ENCODE measurements around the gene ITGAX.

The ITGAX gene

GRCh38 chr16:31429796-31430195 lies 74.8 kb downstream of the ITGAX start:
- no peak overlapping the region for H3K4me3 ChIP-seq (replicated peaks; ENCODE audit: insufficient read depth, low read length)
- H3K27me3 ChIP-seq (ENCODE audit: insufficient read depth, poor library complexity, severe bottlenecking) = no peaks in the 10 kb centered on the region
- TF ChIP-seq GABPA (IDR thresholded peaks at IDR 0.05; ENCODE audit: low read depth) = no peak
- no peak for TF ChIP-seq SPI1 (IDR thresholded peaks at IDR 0.05; ENCODE audit: borderline replicate concordance, low read depth)
- no peak for TF ChIP-seq CTCF (IDR thresholded peaks at IDR 0.05; ENCODE audit: insufficient read depth, low read length)
- TF ChIP-seq POLR2AphosphoS5 (IDR thresholded peaks at IDR 0.05; ENCODE audit: low read depth) = no peak
- no peak for TF ChIP-seq REST (IDR thresholded peaks at IDR 0.05; ENCODE audit: insufficient replicate concordance, low read depth)
- no peak for DNase-seq (ENCODE audit: low read depth in 1 of 2, low spot score in 1 of 2)
- no peak overlapping the region for H3K27ac ChIP-seq (replicated peaks)

- no peak for DNase-seq (ENCODE audit: low read depth in 1 of 2, low spot score in 1 of 2)
- H3K27me3 ChIP-seq (ENCODE audit: insufficient read depth, poor library complexity, severe bottlenecking) = no peaks in the 10 kb centered on the region
- H3K4me3 ChIP-seq (replicated peaks; ENCODE audit: insufficient read depth, low read length) = no peak overlapping the region
- no peak overlapping the region for H3K27ac ChIP-seq (replicated peaks)
- no peak for TF ChIP-seq CTCF (IDR thresholded peaks at IDR 0.05; ENCODE audit: insufficient read depth, low read length)
- TF ChIP-seq REST (IDR thresholded peaks at IDR 0.05; ENCODE audit: insufficient replicate concordance, low read depth) = no peak
- no peak for TF ChIP-seq SPI1 (IDR thresholded peaks at IDR 0.05; ENCODE audit: borderline replicate concordance, low read depth)
- TF ChIP-seq POLR2AphosphoS5 (IDR thresholded peaks at IDR 0.05; ENCODE audit: low read depth) = no peak
- TF ChIP-seq GABPA (IDR thresholded peaks at IDR 0.05; ENCODE audit: low read depth) = no peak
These were observed 75.5 kb downstream of the ITGAX start for GRCh38 chr16:31430380-31431052.
